IMR-90 (cell line): ENCODE data around the gene ZDBF2. TPM values are rescaled to one million over a fixed set of nuclear protein-coding genes. Genes with fewer than 3 reads are reported as not detected.

Experiments
- ATAC-seq: fragments of 200-7000 bp; cut with Tn5 transposase; 2 replicates; pipeline ENCODE4 v1.9.1; 2020; ENCODE audit warnings: low read depth, mild to moderate bottlenecking, moderate library complexity
- BruUV-seq: library from RNA; stranded (reverse); fragments of 400-500 nt; replicated peaks from 2 replicates; lab custom pipeline; 2021; lab: Mats Ljungman, UMichigan
- CTCF ChIA-PET: fragments of 300-600 bp; formaldehyde crosslinking; extraction: SDS; loops from one replicate; lab custom pipeline; 2021; ENCODE audit warnings: antibody characterized with exemption; lab: Yijun Ruan, JAX
- POLR2A ChIA-PET: fragments of 300-600 bp; sonication (Branson Sonifier 250); formaldehyde crosslinking; loops from one replicate; lab custom pipeline; 2022; ENCODE audit warnings: antibody characterized with exemption; ENCODE audit not compliant: unreplicated experiment; lab: Charles Lee
- DNase-seq: peaks from one replicate; pipeline ENCODE4 v3.0.0; 2013
- H2AFZ ChIP-seq: replicated peaks from 2 replicates; pipeline ENCODE3; 2013; ENCODE audit warnings: low read length, mild to moderate bottlenecking; ENCODE audit not compliant: poor library complexity
- H2AK5ac ChIP-seq: 2 replicates; pipeline ENCODE4 v1.6.1; 2013; ENCODE audit warnings: low read depth, low read length, inconsistent platforms
- H2AK9ac ChIP-seq: replicated peaks from 2 replicates; pipeline ENCODE3; 2013; ENCODE audit warnings: mild to moderate bottlenecking, low read depth, low read length, moderate library complexity; ENCODE audit not compliant: poor library complexity
- H2BK120ac ChIP-seq: 2 replicates; pipeline ENCODE4 v1.6.1; 2013; ENCODE audit warnings: low read depth, low read length, inconsistent platforms
- H2BK15ac ChIP-seq: 3 replicates; pipeline ENCODE4 v1.6.1; 2013; ENCODE audit warnings: low read depth, low read length, inconsistent platforms
- H2BK20ac ChIP-seq: 2 replicates; pipeline ENCODE4 v1.6.1; 2013; ENCODE audit warnings: low read depth, mild to moderate bottlenecking, inconsistent platforms, low read length, moderate library complexity
- H2BK5ac ChIP-seq: 2 replicates; pipeline ENCODE4 v1.6.1; 2013; ENCODE audit warnings: mild to moderate bottlenecking, low read depth, low read length, inconsistent platforms; ENCODE audit not compliant: poor library complexity, severe bottlenecking
- H3K14ac ChIP-seq: replicated peaks from 2 replicates; pipeline ENCODE4 v1.6.1; 2013; ENCODE audit warnings: low read depth, low read length, inconsistent platforms
- H3K18ac ChIP-seq: 2 replicates; pipeline ENCODE4 v1.6.1; 2013; ENCODE audit warnings: low read depth, low read length, control low read depth
- H3K23ac ChIP-seq: 2 replicates; pipeline ENCODE4 v1.6.1; 2013; ENCODE audit warnings: low read depth, low read length, inconsistent platforms
- H3K27ac ChIP-seq: 2 replicates; pipeline ENCODE4 v1.5.1; 2013; ENCODE audit warnings: mild to moderate bottlenecking, control low read depth, low read length; ENCODE audit not compliant: insufficient read depth
- H3K27me3 ChIP-seq: 2 replicates; pipeline ENCODE4 v1.6.1; 2013; ENCODE audit warnings: low read length; ENCODE audit not compliant: control insufficient read depth, insufficient read depth
- H3K36me3 ChIP-seq: 2 replicates; pipeline ENCODE4 v1.6.1; 2013; ENCODE audit warnings: low read length, mixed read lengths; ENCODE audit not compliant: control insufficient read depth, insufficient read depth
- H3K4ac ChIP-seq: 2 replicates; pipeline ENCODE4 v1.6.1; 2013; ENCODE audit warnings: low read depth, low read length, inconsistent platforms
- H3K4me1 ChIP-seq: 2 replicates; pipeline ENCODE4 v1.6.1; 2013; ENCODE audit warnings: low read length, mixed read lengths; ENCODE audit not compliant: control insufficient read depth, insufficient read depth
- H3K4me2 ChIP-seq: 2 replicates; pipeline ENCODE4 v1.6.1; 2013; ENCODE audit warnings: low read depth, mild to moderate bottlenecking, control low read depth, low read length, moderate library complexity
- H3K4me3 ChIP-seq: 2 replicates; pipeline ENCODE4 v1.5.1; 2013; ENCODE audit warnings: low read depth, mild to moderate bottlenecking, control low read depth, low read length, moderate library complexity; ENCODE audit not compliant: insufficient read depth
- H3K56ac ChIP-seq: 2 replicates; pipeline ENCODE4 v1.6.1; 2013; ENCODE audit warnings: low read length, inconsistent platforms; ENCODE audit not compliant: insufficient read depth; ENCODE audit errors: extremely low read depth
- H3K79me1 ChIP-seq, 2 experiments: 2 replicates each; pipeline ENCODE4 v1.6.1; 2013; ENCODE audit warnings: low read length in 2 of 2, inconsistent platforms in 1 of 2, low read depth in 1 of 2
- H3K9ac ChIP-seq: 2 replicates; pipeline ENCODE4 v1.6.1; 2013; ENCODE audit warnings: low read depth, low read length, control low read depth
- H3K9me1 ChIP-seq: 2 replicates; pipeline ENCODE4 v1.6.1; 2013; ENCODE audit warnings: low read length, inconsistent platforms; ENCODE audit not compliant: insufficient read depth
- H3K9me3 ChIP-seq: 2 replicates; pipeline ENCODE4 v1.6.1; 2013; ENCODE audit warnings: low read length; ENCODE audit not compliant: control insufficient read depth, insufficient read depth
- H4K20me1 ChIP-seq: 2 replicates; pipeline ENCODE4 v1.6.1; 2013; ENCODE audit warnings: low read length, inconsistent platforms; ENCODE audit not compliant: insufficient read depth
- H4K5ac ChIP-seq: 2 replicates; pipeline ENCODE4 v1.6.1; 2013; ENCODE audit warnings: mild to moderate bottlenecking, low read depth, low read length, control low read depth
- H4K8ac ChIP-seq, 2 experiments: 2 replicates each; pipeline ENCODE4 v1.6.1; 2013; ENCODE audit warnings: low read depth in 2 of 2, low read length in 2 of 2, control low read depth in 1 of 2, inconsistent platforms in 1 of 2
- H4K91ac ChIP-seq: 2 replicates; pipeline ENCODE4 v1.6.1; 2013; ENCODE audit warnings: low read depth, low read length, inconsistent platforms; ENCODE audit not compliant: insufficient read depth
- BHLHE40 ChIP-seq: fragments of 150-350 bp; IDR thresholded peaks from 2 replicates; pipeline ENCODE4 v1.6.1; 2016; ENCODE audit warnings: mild to moderate bottlenecking, low read depth, low read length
- CEBPB ChIP-seq: IDR thresholded peaks from 2 replicates; pipeline ENCODE4 v1.6.1; 2012; ENCODE audit warnings: low read depth, low read length, improper control_type of control experiment
- CHD1 ChIP-seq: IDR thresholded peaks from 2 replicates; pipeline ENCODE4 v1.6.1; 2012; ENCODE audit warnings: low read depth, low read length, improper control_type of control experiment
- MAFK ChIP-seq: IDR thresholded peaks from 2 replicates; pipeline ENCODE4 v1.6.1; 2012; ENCODE audit warnings: low read depth, low read length, improper control_type of control experiment
- MAZ ChIP-seq: IDR thresholded peaks from 2 replicates; pipeline ENCODE4 v1.6.1; 2012; ENCODE audit warnings: low read depth, mild to moderate bottlenecking, low read length, improper control_type of control experiment, moderate library complexity, borderline replicate concordance
- POLR2A ChIP-seq: IDR thresholded peaks from 2 replicates; pipeline ENCODE4 v1.6.1; 2012; ENCODE audit warnings: mild to moderate bottlenecking, low read depth, low read length
- RAD21 ChIP-seq: IDR thresholded peaks from 2 replicates; pipeline ENCODE4 v1.6.1; 2012; ENCODE audit warnings: low read length, improper control_type of control experiment
- RFX5 ChIP-seq: IDR thresholded peaks from 2 replicates; pipeline ENCODE4 v1.8.0; 2012; ENCODE audit warnings: low read depth, mild to moderate bottlenecking, low read length, moderate library complexity
- WGBS, 2 experiments: methylation state at CpG; one replicate each; pipeline versions ENCODE4 v1.1.5 to v1.1.7; 2013; ENCODE audit warnings: missing lambda C conversion rate in 2 of 2; ENCODE audit not compliant: insufficient read length in 1 of 2; ENCODE audit errors: extremely low coverage in 2 of 2; 5-methylcytosine and 5-hydroxymethylcytosine counted together
- dilution Hi-C: fragments of 300-500 bp; cut with HindIII; formaldehyde crosslinking; loops from one replicate; pipeline ENCODE4 v1.14.3; 2018; ENCODE audit warnings: low sequenced_read_pairs; ENCODE audit not compliant: unreplicated experiment
- in situ Hi-C: fragments of 300-500 bp; cut with MboI; formaldehyde crosslinking; loops from 3 replicates; pipeline ENCODE4 v1.14.3; 2019; ENCODE audit warnings: low sequenced_read_pairs, inconsistent platforms, mixed read lengths
- intact Hi-C: fragments of 100-400 bp; cut with micrococcal nuclease; formaldehyde crosslinking; loops from 2 replicates; pipeline ENCODE4 v1.10.0; 2022
- polyA plus RNA-seq, 3 experiments: library from polyadenylated mRNA; depleted of rRNA; stranded (reverse); fragments of >200 nt; gene quantifications; 2 replicates each; pipeline ENCODE4 v1.2.3, GENCODE V29; 2012; ENCODE audit warnings: low replicate concordance in 1 of 3
- total RNA-seq: library from RNA; depleted of rRNA; stranded (reverse); fragments of >200 nt; gene quantifications from 2 replicates; pipeline ENCODE4 v1.2.3, GENCODE V29; 2012
- TF ChIP-seq, protein P1 (sequence below): fragments of 150-350 bp; IDR thresholded peaks from 2 replicates; pipeline ENCODE4 v1.6.1; 2016; ENCODE audit warnings: low read depth, mild to moderate bottlenecking, low read length, moderate library complexity, borderline replicate concordance

The ZDBF2 gene
- total and polyA plus RNA-seq, 2 of the 4 experiments (the other 2 are of a cell fraction): 1.9 to 10.2 TPM

DNA sequence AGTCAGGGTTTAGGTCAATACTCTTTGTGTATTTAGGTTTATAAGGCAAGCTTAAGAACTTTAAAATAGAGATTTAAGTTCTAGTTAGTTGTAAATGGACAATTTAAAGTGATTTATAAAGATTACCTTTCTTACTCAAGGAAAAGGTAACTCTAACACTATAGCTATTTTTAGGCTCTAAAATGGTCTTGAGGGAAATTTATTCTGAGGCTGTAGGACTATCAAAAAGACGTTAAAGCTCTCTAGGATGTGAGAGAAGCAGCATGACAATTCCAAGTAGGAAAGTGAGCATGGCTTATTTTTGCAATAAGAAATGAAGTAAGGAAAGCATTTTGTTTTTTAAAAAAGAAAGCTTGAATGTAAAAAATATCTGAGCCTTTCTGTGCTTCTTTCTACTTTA, 78.1 kb downstream of the ZDBF2 start:
- Histone ChIP-seq H3K27ac (no peak overlapping the region), H3K4me2 (no peak overlapping the region), H3K79me1 (no peaks in the 10 kb centered on the region), H4K5ac (no peak overlapping the region), H4K8ac (no peak overlapping the region), H2BK15ac (no peak overlapping the region), H3K9me3 (no peaks in the 10 kb centered on the region), H4K91ac (no peak overlapping the region), H3K23ac (no peak overlapping the region), H3K9me1 (no peaks in the 10 kb centered on the region), H3K4ac (no peak overlapping the region), H3K36me3 (no peaks in the 10 kb centered on the region), H3K4me1 (no peaks in the 10 kb centered on the region), H3K14ac (no peak overlapping the region), H3K9ac (no peak overlapping the region), H2BK5ac (no peak overlapping the region), H3K27me3 (no peaks in the 10 kb centered on the region), H2AK9ac (no peak overlapping the region), H3K18ac (no peak overlapping the region), H2BK120ac (no peak overlapping the region), H2AFZ (no peak overlapping the region), H2AK5ac (no peak overlapping the region), H4K20me1 (no peaks in the 10 kb centered on the region), H3K56ac (no peak overlapping the region), H2BK20ac (no peak overlapping the region), H3K4me3 (no peak overlapping the region)
- no peak for TF ChIP-seq CEBPB
- TF ChIP-seq, protein P1, sequence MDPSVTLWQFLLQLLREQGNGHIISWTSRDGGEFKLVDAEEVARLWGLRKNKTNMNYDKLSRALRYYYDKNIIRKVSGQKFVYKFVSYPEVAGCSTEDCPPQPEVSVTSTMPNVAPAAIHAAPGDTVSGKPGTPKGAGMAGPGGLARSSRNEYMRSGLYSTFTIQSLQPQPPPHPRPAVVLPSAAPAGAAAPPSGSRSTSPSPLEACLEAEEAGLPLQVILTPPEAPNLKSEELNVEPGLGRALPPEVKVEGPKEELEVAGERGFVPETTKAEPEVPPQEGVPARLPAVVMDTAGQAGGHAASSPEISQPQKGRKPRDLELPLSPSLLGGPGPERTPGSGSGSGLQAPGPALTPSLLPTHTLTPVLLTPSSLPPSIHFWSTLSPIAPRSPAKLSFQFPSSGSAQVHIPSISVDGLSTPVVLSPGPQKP: no peak
- TF ChIP-seq RFX5: no peak
- TF ChIP-seq RAD21: no peak
- no peak for TF ChIP-seq BHLHE40
- no peak for TF ChIP-seq MAFK
- TF ChIP-seq MAZ: no peak
- no peak for TF ChIP-seq POLR2A
- TF ChIP-seq CHD1: no peak
- ChIA-PET POLR2A (no interaction called here), CTCF (no interaction called here)
- in situ Hi-C loops (no loop called here), intact Hi-C loops (no loop called here), dilution Hi-C loops (no loop called here)
- no CpG with 5 or more reads among the region's 1 CpG for WGBS, 2 experiments
- no TSS peak for BruUV-seq
- ATAC-seq (no peak), DNase-seq (no peak)
